DMS 273 treated with DMSO at 0.1 percent for 48 hours (cell line): ENCODE measurements around the gene LACTBL1.
"Not testable (repeated sequence)": the region's sequence is repeated elsewhere in the genome, so short reads cannot be mapped to it uniquely, and the experiment has no call there.

Experiments
- DNase-seq: peaks from one replicate; lab custom pipeline; 2025; lab: John Stamatoyannopoulos, UW

LACTBL1 gene

GRCh38 chr1:22972760-22973159 lies at the start of gene LACTBL1:
TSS of gene LACTBL1 (minus strand) at chr1:22972866. CDS start at chr1:22972316, 550 bp downstream.
- no peak for DNase-seq

DNA sequence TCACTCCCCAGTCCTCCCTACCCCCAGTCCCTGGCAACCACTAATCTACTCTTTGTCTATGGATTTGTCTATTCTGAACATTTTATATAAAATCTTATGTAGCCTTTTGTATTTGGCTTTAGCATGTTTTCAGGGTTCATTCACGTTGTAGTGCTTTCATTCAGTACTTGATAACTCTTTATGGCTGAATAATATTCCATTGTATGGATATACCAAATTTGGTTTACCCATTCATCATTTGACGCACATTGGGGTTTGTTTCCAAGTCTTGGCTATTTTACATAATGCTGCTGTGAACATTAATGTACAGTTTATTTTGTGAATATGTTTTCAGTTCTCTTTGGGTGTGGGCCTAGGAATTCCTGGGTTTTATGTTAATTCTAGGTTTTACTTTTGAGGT lies 49.2 kb upstream of the LACTBL1 start:
- no peak for DNase-seq

DNA sequence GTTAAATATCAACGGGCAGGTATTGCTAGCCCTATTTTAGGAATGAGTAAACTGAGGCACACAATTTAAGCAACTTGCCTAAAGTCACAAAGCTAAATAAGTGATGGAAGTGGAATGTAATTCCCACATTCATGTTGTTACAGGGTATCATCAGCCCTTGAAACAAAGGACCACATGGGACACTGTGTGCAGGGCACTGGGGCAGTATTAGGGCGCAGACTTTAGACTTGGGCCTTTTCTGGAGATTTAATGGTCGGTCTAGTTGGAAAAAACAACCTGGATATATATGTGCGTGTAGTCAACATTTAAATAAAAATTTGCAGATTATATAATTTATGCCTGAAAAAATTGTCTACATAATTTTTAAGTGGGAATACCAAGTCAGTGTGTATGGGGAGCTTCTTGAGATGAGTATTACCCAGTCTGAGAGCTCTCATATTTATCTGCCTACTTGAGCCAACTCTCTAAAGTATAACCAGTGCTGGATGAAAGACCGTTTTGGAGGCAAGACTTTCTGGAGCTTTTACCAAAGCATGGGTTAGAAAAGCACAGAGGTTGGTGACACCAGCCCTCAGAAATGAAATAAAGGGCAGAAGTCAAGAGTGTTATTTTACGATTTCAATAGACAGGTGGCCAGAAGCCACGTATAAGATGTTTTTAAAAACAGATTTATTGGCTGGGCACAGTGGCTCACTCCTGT lies 48.2 kb upstream of the LACTBL1 start:
- no peak for DNase-seq

DNA sequence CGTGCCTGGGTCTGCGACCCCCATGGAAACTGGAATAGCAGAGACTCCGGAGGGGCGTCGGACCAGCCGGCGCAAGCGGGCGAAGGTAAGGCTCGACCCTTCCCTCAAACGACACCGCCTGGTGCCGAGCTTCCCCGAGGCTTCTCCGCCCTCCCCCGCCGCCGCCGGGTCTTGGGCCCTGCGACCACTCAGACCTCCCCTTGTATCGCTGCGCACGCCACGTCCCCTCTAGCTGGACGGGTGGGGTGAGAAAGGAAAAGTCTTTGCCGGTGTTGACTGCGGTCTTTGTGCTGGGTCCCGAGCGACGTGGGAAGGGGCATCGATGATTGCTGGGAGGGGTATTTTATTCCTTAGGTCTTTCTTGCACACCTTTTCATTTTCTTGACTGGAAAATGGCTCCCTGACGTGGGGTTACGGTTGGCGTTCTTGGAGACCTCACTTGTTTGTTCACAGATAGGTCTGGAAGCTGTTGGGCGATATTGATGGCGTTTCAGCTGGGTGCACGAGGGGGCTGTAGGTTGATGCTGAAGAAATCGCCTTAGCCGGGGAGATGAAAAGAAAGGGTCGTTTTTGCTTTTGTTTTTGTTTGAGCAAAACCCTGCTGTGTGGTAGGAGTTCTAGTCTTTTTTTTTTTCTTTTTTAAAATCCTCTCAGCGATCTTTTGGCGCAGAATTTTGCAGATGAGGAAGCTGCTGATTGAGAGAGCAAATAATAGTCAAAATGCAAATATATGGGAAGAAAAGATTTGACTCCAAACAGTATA lies 47.4 kb upstream of the LACTBL1 start:
- DNase-seq: peak; percentile 23

GRCh38 chr1:23019094-23019862 lies 46.6 kb upstream of the LACTBL1 start, which contains the start of gene KDM1A:
TSS of gene KDM1A (plus strand) at chr1:23019468. CDS start at chr1:23019597, 129 bp downstream.
- peak; percentile 90 for DNase-seq

- DNase-seq: no peak
These were observed 46.0 kb upstream of the LACTBL1 start for GRCh38 chr1:23018661-23019093.

GRCh38 chr1:23013657-23014056 lies 41.0 kb upstream of the LACTBL1 start:
- DNase-seq: peak; percentile 27

DNA sequence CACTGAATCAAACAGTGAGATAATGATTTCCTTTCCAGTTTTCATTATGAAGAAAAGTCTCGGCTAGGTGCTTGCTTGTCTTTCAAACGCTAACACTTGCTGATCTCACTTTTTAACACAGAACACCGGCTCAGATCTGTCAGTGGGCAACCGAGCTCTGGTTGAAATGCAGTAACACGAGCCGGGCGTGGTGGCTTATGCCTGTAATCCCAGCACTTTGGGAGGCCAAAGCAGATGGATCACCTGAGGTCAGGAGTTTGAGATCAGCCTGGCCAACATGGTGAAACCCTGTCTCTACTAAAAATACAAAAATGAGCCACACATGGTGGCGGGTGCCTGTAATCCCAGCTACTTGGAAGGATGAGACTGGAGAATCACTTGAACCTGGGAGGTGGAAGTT lies 37.4 kb upstream of the LACTBL1 start:
- DNase-seq: not testable (repeated sequence)

DNA sequence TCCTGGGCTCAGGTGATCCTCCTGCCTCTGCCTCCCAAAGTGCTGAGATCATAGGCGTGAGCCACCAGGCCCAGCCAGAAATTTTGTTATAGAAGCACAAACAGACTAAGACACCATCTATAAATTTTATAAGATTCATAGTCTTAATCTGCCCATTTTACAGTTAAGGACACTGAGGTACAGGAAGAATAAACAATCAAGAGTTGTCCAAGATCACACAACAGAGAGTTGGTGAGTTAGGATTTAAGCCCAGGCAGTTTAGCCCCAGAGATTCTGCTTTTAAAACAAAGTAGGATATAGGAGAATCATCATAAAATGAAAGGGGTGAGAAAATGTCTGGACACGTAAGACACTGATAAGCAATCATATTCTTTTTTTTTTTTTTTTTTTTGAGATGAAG lies 36.2 kb upstream of the LACTBL1 start:
- no peak for DNase-seq

GRCh38 chr1:23007106-23007505 lies 34.4 kb upstream of the LACTBL1 start:
- no peak for DNase-seq

DNA sequence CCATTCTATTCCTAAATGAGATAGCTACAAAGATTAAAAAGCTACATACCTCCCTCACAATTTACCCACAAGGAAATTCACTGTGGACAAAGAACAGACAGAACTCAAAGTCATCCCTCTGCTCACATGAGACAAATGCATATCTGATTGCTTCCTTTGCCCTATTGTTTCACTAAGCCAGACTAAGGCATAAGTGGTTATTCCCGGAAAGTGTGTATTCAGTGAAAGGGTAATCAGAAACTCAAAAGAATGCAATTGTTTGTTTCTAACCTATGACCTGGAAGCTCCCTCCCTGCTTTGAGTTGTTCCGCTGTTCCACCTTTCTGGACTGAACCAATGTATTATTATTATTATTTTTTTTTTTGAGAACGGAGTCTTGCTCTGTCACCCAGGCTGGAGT lies 32.1 kb upstream of the LACTBL1 start:
- not testable (repeated sequence) for DNase-seq

DNA sequence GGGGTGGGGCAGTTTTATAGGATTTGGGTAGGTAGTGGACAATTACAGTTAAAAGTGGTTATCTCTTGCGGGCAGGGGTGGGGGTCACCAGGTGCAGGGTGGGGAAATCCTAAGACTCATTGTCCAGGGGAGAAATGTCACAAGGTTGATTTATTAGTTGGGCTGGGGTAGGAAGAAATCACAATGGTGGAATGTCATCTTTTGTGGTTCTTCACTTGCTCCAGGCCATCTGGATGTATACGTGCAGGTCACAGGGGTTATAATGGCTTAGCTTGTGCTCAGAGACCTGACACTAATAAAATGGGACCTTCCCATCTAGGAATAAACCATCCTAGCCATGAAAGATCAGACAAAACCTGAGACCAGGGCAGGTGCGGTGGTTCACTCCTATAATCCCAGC lies 31.4 kb upstream of the LACTBL1 start:
- no peak for DNase-seq

- DNase-seq: not testable (repeated sequence)
These were observed 29.6 kb upstream of the LACTBL1 start for GRCh38 chr1:23002218-23002617.

GRCh38 chr1:23000133-23000532 lies 27.5 kb upstream of the LACTBL1 start:
- DNase-seq: not testable (repeated sequence)

- DNase-seq: not testable (repeated sequence)
These were observed 24.9 kb upstream of the LACTBL1 start for GRCh38 chr1:22997528-22997927.

DNA sequence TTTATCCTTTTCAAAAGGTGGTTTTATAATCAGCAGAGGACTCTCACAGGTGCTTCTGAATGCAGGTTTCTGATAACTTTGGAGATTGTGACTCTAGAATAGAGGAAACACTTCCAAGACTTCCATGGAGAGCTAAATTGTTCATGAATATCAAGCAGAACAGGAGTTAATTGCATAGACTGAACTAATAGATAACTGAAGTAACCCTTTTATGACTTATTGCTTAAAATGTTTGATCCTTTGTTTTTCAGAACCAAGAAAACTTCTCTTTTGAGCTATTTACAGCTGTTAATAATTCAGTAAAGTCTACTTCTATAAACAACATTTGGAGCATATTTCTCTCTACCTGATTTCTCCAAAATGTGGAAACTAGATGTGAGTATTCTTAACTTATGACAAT lies 23.1 kb upstream of the LACTBL1 start:
- DNase-seq: no peak

GRCh38 chr1:22993220-22993795 lies 20.6 kb upstream of the LACTBL1 start:
- not testable (repeated sequence) for DNase-seq

- DNase-seq: not testable (repeated sequence)
These were observed 19.7 kb upstream of the LACTBL1 start for GRCh38 chr1:22992384-22992783.

GRCh38 chr1:22983944-22984343 lies 11.3 kb upstream of the LACTBL1 start:
- no peak for DNase-seq

DNA sequence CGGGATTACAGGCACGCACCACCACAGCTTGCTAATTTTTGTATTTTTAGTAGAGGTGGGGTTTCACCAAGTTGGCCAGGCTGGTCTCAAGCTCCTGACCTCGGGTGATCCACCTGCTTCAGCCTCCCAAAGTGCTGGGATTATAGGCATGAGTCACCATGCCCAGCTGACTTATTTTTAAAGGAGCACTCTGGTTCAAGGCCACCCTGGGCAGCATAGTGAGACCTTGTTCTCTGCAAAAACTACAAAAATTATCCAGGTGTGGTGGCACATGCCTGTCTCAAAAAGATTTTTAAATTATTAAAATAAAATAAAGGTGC lies 7.8 kb upstream of the LACTBL1 start:
- not testable (repeated sequence) for DNase-seq

DNA sequence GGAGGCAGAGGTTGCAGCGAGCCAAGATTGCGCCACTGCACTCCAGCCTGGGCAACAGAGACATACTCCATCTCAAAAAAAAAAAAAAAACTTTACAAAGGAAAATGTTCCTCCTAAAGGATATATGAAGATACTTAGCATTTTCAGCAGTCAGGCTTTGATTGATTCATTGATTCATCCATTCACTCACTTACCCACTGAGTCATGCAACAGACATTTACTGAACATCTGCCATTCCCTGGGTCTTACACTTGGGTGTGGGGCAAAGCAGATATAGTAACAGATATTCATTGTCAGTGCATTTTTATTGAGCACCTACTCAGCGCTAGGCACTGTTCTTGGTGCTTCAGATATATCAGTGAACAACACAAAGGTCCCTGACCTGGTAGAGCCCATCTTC lies 5.6 kb upstream of the LACTBL1 start:
- no peak for DNase-seq
